BJ (cell line): ENCODE measurements around the gene SLC8A1. TPM values are rescaled to one million over a fixed set of nuclear protein-coding genes. Genes with fewer than 3 reads are reported as not detected.

ENCODE experiments used
- CTCF ChIA-PET: fragments of 350-600 bp; formaldehyde crosslinking; extraction: SDS; loops from one replicate; lab custom pipeline; 2021; ENCODE audit warnings: antibody characterized with exemption, inconsistent platforms; lab: Yijun Ruan, JAX
- POLR2A ChIA-PET: fragments of 300-600 bp; sonication (Branson Sonifier 250); formaldehyde crosslinking; extraction: SDS; loops from one replicate; lab custom pipeline; 2021; ENCODE audit warnings: antibody characterized with exemption; lab: Charles Lee
- DNase-seq: peaks from one replicate; pipeline ENCODE4 v3.0.0-alpha.2; 2011; ENCODE audit warnings: low read depth
- H3K27me3 ChIP-seq: 2 replicates; pipeline ENCODE4 v1.6.0; 2011; ENCODE audit warnings: low read length; ENCODE audit not compliant: control insufficient read depth, insufficient read depth
- H3K36me3 ChIP-seq: 2 replicates; pipeline ENCODE4 v1.5.1; 2011; ENCODE audit warnings: low read length; ENCODE audit not compliant: control insufficient read depth, insufficient read depth
- H3K4me3 ChIP-seq: 2 replicates; pipeline ENCODE4 v1.5.1; 2011; ENCODE audit warnings: low read depth, mild to moderate bottlenecking, control low read depth, low read length
- CTCF ChIP-seq: IDR thresholded peaks from 2 replicates; pipeline ENCODE4 v1.5.1; 2011; ENCODE audit warnings: low read depth, mild to moderate bottlenecking, control low read depth, inconsistent platforms, low read length, moderate library complexity; ENCODE audit not compliant: insufficient read depth
- polyA plus RNA-seq: library from polyadenylated mRNA; depleted of rRNA; stranded (reverse); fragments of >200 nt; gene quantifications from 2 replicates; pipeline ENCODE4 v1.2.3, GENCODE V29; 2011

The SLC8A1 gene
- polyA plus RNA-seq, 1 experiment, result 18.5 TPM

- no peak for TF ChIP-seq CTCF
- CTCF ChIA-PET, result interaction anchor here (0.6 to 1.3 kb wide), 2 partner anchors 126 to 206 kb away, joined by 3 read pairs; no protein-coding TSS in a partner anchor
Observed at GRCh38 chr2:40242315-40242714, 209.6 kb downstream of the SLC8A1 start.

GRCh38 chr2:40240070-40240469, 211.8 kb downstream of the SLC8A1 start:
- CTCF ChIA-PET, result interaction anchor here (0.9 to 1.2 kb wide), 2 partner anchors 16 to 30 kb away, joined by 3 read pairs; no protein-coding TSS in a partner anchor
- Histone ChIP-seq H3K36me3 (no peaks in the 10 kb centered on the region), H3K4me3 (no peak overlapping the region), H3K27me3 (no peaks in the 10 kb centered on the region)
- DNase-seq, result peak; percentile 89
- no peak for TF ChIP-seq CTCF
- POLR2A ChIA-PET, result no interaction called here

More at GRCh38 chr2:40242315-40242714, 209.6 kb downstream of the SLC8A1 start:
- DNase-seq, result no peak
- Histone ChIP-seq H3K36me3 (0 out of 2 replicates have a peak, but pooled peaks cover 1% of the 10 kb centered on the region), H3K4me3 (no peak overlapping the region), H3K27me3 (no peaks in the 10 kb centered on the region)
- POLR2A ChIA-PET, result no interaction called here

GRCh38 chr2:40230707-40231432, 221.0 kb downstream of the SLC8A1 start:
- POLR2A ChIA-PET, result no interaction called here
- Histone ChIP-seq H3K4me3 (no peak overlapping the region), H3K27me3 (no peaks in the 10 kb centered on the region), H3K36me3 (no peaks in the 10 kb centered on the region)
- DNase-seq, result no peak
- TF ChIP-seq CTCF, result no peak
- CTCF ChIA-PET, result interaction anchor here (0.6 kb wide), 1 partner anchor 129 kb away, joined by 3 read pairs; no protein-coding TSS in a partner anchor

GRCh38 chr2:40230186-40230585, 221.7 kb downstream of the SLC8A1 start:
- Histone ChIP-seq H3K36me3 (no peaks in the 10 kb centered on the region), H3K4me3 (no peak overlapping the region), H3K27me3 (no peaks in the 10 kb centered on the region)
- DNase-seq, result no peak
- CTCF ChIA-PET, result no interaction called here
- POLR2A ChIA-PET, result no interaction called here
- no peak for TF ChIP-seq CTCF

- Histone ChIP-seq H3K36me3 (no peaks in the 10 kb centered on the region), H3K27me3 (no peaks in the 10 kb centered on the region), H3K4me3 (no peak overlapping the region)
- TF ChIP-seq CTCF, result no peak
- no peak for DNase-seq
- POLR2A ChIA-PET, result no interaction called here
- CTCF ChIA-PET, result interaction anchor here (1.2 kb wide), 1 partner anchor 15 kb away, joined by 4 read pairs; no protein-coding TSS in a partner anchor
Observed at GRCh38 chr2:40228310-40228709, 223.6 kb downstream of the SLC8A1 start.
